ENCODE measurements around the gene PUSL1. TPM values are rescaled to one million over a fixed set of nuclear protein-coding genes. Genes with fewer than 3 reads are reported as not detected.

The PUSL1 gene
- polyA plus RNA-seq, 1 experiment = 9.6 TPM

GRCh38 chr1:1351511-1352427, 43.4 kb downstream of the PUSL1 start:
- Histone ChIP-seq H3K4me3 (ENCODE audit: low read depth, low read length) (peak overlapping the region; percentile 17), H3K27me3 (ENCODE audit: control insufficient read depth, insufficient read depth, low read length) (no peaks in the 10 kb centered on the region), H3K9me3 (ENCODE audit: control insufficient read depth, insufficient read depth, low read length) (no peaks in the 10 kb centered on the region; the same call in 1 of the 2 replicates), H3K27ac (ENCODE audit: low read depth, low read length) (peak overlapping the region; percentile 47)
- CTCF ChIA-PET = interaction anchor here (0.7 to 1.0 kb wide), 2 partner anchors 20 to 21 kb away, joined by 3 to 4 read pairs; no protein-coding TSS in a partner anchor
- no peak for TF ChIP-seq CTCF (IDR thresholded peaks at IDR 0.05; ENCODE audit: low read depth, low read length)
- DNase-seq (ENCODE audit: low read depth, low spot score) = no peak
- POLR2A ChIA-PET = interaction anchor here (0.9 to 1.0 kb wide), 2 partner anchors 20 to 22 kb away, joined by 3 to 6 read pairs; no protein-coding TSS in a partner anchor

- Histone ChIP-seq H3K9me3 (ENCODE audit: control insufficient read depth, insufficient read depth, low read length) (no peaks in the 10 kb centered on the region; the same call in 1 of the 2 replicates), H3K4me3 (ENCODE audit: low read depth, low read length) (no peak overlapping the region; the same call in 1 of the 2 replicates), H3K27ac (ENCODE audit: low read depth, low read length) (peak overlapping the region; percentile 31), H3K27me3 (ENCODE audit: control insufficient read depth, insufficient read depth, low read length) (no peaks in the 10 kb centered on the region)
- DNase-seq (ENCODE audit: low read depth, low spot score) = no peak
- ChIA-PET POLR2A (interaction anchor here (0.9 kb wide), 1 partner anchor 21 kb away, joined by 3 read pairs; no protein-coding TSS in a partner anchor), CTCF (interaction anchor here (0.6 to 1.0 kb wide), 2 partner anchors 10 to 20 kb away, joined by 3 to 5 read pairs; no protein-coding TSS in a partner anchor)
- TF ChIP-seq CTCF (IDR thresholded peaks at IDR 0.05; ENCODE audit: low read depth, low read length) = no peak
These were observed 44.5 kb downstream of the PUSL1 start for GRCh38 chr1:1352786-1353388.

GRCh38 chr1:1353389-1354151, 45.2 kb downstream of the PUSL1 start:
- no peak for TF ChIP-seq CTCF (IDR thresholded peaks at IDR 0.05; ENCODE audit: low read depth, low read length)
- Histone ChIP-seq H3K4me3 (ENCODE audit: low read depth, low read length) (no peak overlapping the region), H3K27ac (ENCODE audit: low read depth, low read length) (no peak overlapping the region), H3K27me3 (ENCODE audit: control insufficient read depth, insufficient read depth, low read length) (no peaks in the 10 kb centered on the region), H3K9me3 (ENCODE audit: control insufficient read depth, insufficient read depth, low read length) (no peaks in the 10 kb centered on the region; the same call in 1 of the 2 replicates)
- POLR2A ChIA-PET = interaction anchor here (0.6 kb wide), 1 partner anchor 22 kb away, joined by 4 read pairs; the partner anchor contains the start of gene AURKAIP1
- no peak for DNase-seq (ENCODE audit: low read depth, low spot score)
- CTCF ChIA-PET = interaction anchor here (0.6 kb wide), 1 partner anchor 10 kb away, joined by 5 read pairs; no protein-coding TSS in a partner anchor

- no peak for TF ChIP-seq CTCF (IDR thresholded peaks at IDR 0.05; ENCODE audit: low read depth, low read length)
- no peak for DNase-seq (ENCODE audit: low read depth, low spot score)
- no peaks in the 10 kb centered on the region; the same call in 1 of the 2 replicates for H3K9me3 ChIP-seq (ENCODE audit: control insufficient read depth, insufficient read depth, low read length)
- H3K4me3 ChIP-seq (ENCODE audit: low read depth, low read length) = peak overlapping the region; percentile 84
- CTCF ChIA-PET = no interaction called here
- H3K27me3 ChIP-seq (ENCODE audit: control insufficient read depth, insufficient read depth, low read length) = no peaks in the 10 kb centered on the region
- POLR2A ChIA-PET = interaction anchor here (0.5 to 0.6 kb wide), 2 partner anchors 21 to 512 kb away, joined by 3 to 4 read pairs; partner anchors contain the start of gene AURKAIP1
- no peak overlapping the region for H3K27ac ChIP-seq (ENCODE audit: low read depth, low read length)
These were observed 46.2 kb downstream of the PUSL1 start for GRCh38 chr1:1354271-1355247.

Data from AG04450 (cell line).